Thyroid gland (tissue), 4 donors: ENCODE measurements around the gene CRY1.
A peak's percentile ranks its signal among the peaks of the same experiment; 100 is the strongest.

Experiments
- CTCF ChIP-seq, 6 experiments: fragments of 200-600 bp in 3 of 6; fragments of 450-650 bp in 3 of 6; sonication (generic) in 3 of 6; IDR thresholded peaks; one replicate each; pipeline ENCODE4 v1.5.1; 2016 to 2019; ENCODE audit warnings: antibody characterized with exemption in 6 of 6, mild to moderate bottlenecking in 2 of 6, inconsistent platforms in 1 of 6, moderate library complexity in 1 of 6
- POLR2A ChIP-seq, 2 donors: fragments of 450-650 bp; IDR thresholded peaks; one replicate each; pipeline ENCODE4 v1.6.1; 2017; ENCODE audit warnings: antibody characterized with exemption in 2 of 2, mild to moderate bottlenecking in 2 of 2, moderate library complexity in 1 of 2

GRCh38 chr12:106956048-106956578 is 137.2 kb downstream of the CRY1 start:
- TF ChIP-seq CTCF (IDR thresholded peaks at IDR 0.05) (peak in 1 of 6 experiments; percentile 23), POLR2A (IDR thresholded peaks at IDR 0.05) (no peak)
